Body of pancreas (tissue), 4 donors: ENCODE results near the gene FOXO3. TPM values are rescaled to one million over a fixed set of nuclear protein-coding genes. Genes with fewer than 3 reads are reported as not detected.

Experiments used
- ATAC-seq: fragments of 150-250 bp; one replicate; pipeline ENCODE4 v1.9.1; 2016
- DNase-seq, 4 donors: peaks; one replicate each; pipeline ENCODE4 v3.0.0-alpha.2; 2019
- H3K27ac ChIP-seq, 4 donors: fragments of 200-600 bp; sonication (generic); 1 replicate in 3 of 4; 2 replicates in 1 of 4; pipeline versions ENCODE4 v1.5.1 to v1.6.1; 2016 to 2019; ENCODE audit warnings: mild to moderate bottlenecking in 1 of 4, mixed read lengths in 1 of 4, moderate library complexity in 1 of 4
- H3K27me3 ChIP-seq, 2 donors: fragments of 200-600 bp; sonication (generic); one replicate each; pipeline ENCODE4 v1.6.0; 2016; ENCODE audit warnings: mild to moderate bottlenecking in 1 of 2
- H3K36me3 ChIP-seq, 2 donors: fragments of 200-600 bp; sonication (generic); replicated peaks in 1 of 2; 2 replicates each; pipeline ENCODE4 v1.5.1; 2016; ENCODE audit warnings: low read depth in 2 of 2; ENCODE audit not compliant: insufficient read depth in 1 of 2
- H3K4me1 ChIP-seq: fragments of 200-600 bp; sonication (generic); one replicate; pipeline ENCODE4 v1.6.0; 2016
- H3K4me3 ChIP-seq, 2 donors: fragments of 200-600 bp; sonication (generic); 1 replicate in 1 of 2; 2 replicates in 1 of 2; pipeline ENCODE4 v1.5.1; 2016 to 2019
- H3K9me3 ChIP-seq, 3 donors: fragments of 200-600 bp; sonication (generic); 1 replicate in 2 of 3; 2 replicates in 1 of 3; pipeline ENCODE4 v1.5.1; 2016
- POLR2A ChIP-seq, 3 donors: fragments of 450-650 bp; IDR thresholded peaks; one replicate each; pipeline ENCODE4 v1.6.1; 2016; ENCODE audit warnings: antibody characterized with exemption in 3 of 3, mild to moderate bottlenecking in 2 of 3
- WGBS, 2 donors: methylation state at CpG; one replicate each; pipeline ENCODE4 v1.1.5; 2017; 5-methylcytosine and 5-hydroxymethylcytosine counted together
- intact Hi-C: fragments of 100-400 bp; cut with DNase I; formaldehyde crosslinking; loops from one replicate; pipeline ENCODE4 v1.15.1; 2023
- total RNA-seq, 2 donors: library from RNA; depleted of rRNA; stranded (reverse); fragments of >200 nt; gene quantifications; one replicate each; pipeline ENCODE4 v1.1.0, GENCODE V29; 2016
- TF ChIP-seq, protein P1 (sequence below), 7 experiments: fragments of 450-650 bp in 4 of 7; fragments of 200-600 bp in 3 of 7; sonication (generic) in 3 of 7; IDR thresholded peaks; one replicate each; pipeline ENCODE4 v1.5.1; 2016 to 2019; ENCODE audit warnings: antibody characterized with exemption in 7 of 7

FOXO3 gene
- total RNA-seq, 2 donors from 2014 or later: 62.8 to 69.5 TPM

DNA sequence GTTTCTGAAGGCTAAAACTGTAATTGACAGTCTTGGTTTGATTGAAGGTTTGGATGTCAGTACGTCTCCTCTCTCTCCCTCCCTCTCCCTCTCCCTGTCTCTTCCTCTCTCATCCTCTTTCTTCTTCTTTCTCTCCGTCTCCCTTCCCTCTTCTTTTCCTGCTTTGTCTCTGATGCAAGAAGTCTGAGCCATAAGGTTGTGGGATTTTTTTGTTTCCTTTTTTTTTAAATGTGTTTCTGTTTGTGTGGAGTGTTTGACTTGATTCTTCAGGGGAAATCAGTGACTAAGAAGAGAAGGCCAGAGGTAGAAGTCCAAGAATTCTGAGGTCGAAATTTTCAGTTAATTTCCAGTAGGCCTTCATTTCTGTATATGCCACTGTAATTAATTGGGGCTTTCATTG is 111.9 kb downstream of the FOXO3 start:
- DNase-seq (no peak), ATAC-seq (no peak)
- intact Hi-C loops: loop anchor here (10.0 kb wide), 1 partner anchor 112 kb away; no protein-coding TSS in a partner anchor
- no peaks in the 10 kb centered on the region for H3K27me3 ChIP-seq
- H3K9me3 ChIP-seq: no peaks in the 10 kb centered on the region
- peaks cover 98% of the 10 kb centered on the region for H3K4me1 ChIP-seq
- no peak overlapping the region for H3K4me3 ChIP-seq
- TF ChIP-seq, protein P1, sequence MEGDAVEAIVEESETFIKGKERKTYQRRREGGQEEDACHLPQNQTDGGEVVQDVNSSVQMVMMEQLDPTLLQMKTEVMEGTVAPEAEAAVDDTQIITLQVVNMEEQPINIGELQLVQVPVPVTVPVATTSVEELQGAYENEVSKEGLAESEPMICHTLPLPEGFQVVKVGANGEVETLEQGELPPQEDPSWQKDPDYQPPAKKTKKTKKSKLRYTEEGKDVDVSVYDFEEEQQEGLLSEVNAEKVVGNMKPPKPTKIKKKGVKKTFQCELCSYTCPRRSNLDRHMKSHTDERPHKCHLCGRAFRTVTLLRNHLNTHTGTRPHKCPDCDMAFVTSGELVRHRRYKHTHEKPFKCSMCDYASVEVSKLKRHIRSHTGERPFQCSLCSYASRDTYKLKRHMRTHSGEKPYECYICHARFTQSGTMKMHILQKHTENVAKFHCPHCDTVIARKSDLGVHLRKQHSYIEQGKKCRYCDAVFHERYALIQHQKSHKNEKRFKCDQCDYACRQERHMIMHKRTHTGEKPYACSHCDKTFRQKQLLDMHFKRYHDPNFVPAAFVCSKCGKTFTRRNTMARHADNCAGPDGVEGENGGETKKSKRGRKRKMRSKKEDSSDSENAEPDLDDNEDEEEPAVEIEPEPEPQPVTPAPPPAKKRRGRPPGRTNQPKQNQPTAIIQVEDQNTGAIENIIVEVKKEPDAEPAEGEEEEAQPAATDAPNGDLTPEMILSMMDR (IDR thresholded peaks at IDR 0.05): no peak
- TF ChIP-seq POLR2A (IDR thresholded peaks at IDR 0.05): no peak
- H3K36me3 ChIP-seq: no peaks in the 10 kb centered on the region
- H3K27ac ChIP-seq: peak overlapping the region in 1 of 4 donors; percentile 12
- 66 to 72% methylated on average over 3 of the region's 3 CpGs for WGBS, 2 donors

DNA sequence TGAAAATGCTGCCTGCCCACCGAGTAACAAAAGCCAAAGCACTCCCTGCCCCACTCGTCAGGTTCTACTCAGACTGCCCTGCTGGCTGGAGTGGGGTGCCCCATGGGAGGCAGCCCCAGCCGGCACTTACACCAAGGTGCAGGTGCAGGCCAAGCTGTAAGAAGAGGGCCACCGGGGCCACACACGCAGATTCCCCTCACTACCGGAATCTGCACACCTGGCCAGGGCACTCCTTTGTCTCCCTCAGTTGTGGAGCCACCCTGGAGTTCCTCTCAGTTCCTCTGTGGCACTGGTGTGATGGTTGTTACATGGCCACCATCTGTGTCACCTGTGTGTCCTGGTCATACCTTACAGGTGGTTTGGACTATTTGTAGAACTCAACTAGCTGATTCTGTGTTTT is 112.4 kb downstream of the FOXO3 start:
- H3K4me1 ChIP-seq: peaks cover 98% of the 10 kb centered on the region
- H3K27me3 ChIP-seq: no peaks in the 10 kb centered on the region
- H3K4me3 ChIP-seq: no peak overlapping the region
- intact Hi-C loops: loop anchor here (10.0 kb wide), 1 partner anchor 112 kb away; no protein-coding TSS in a partner anchor
- 78 to 87% methylated on average over 3 to 6 of the region's 6 CpGs for WGBS, 2 donors
- ATAC-seq: no peak
- no peaks in the 10 kb centered on the region for H3K36me3 ChIP-seq
- no peak for DNase-seq
- H3K27ac ChIP-seq: peak overlapping the region in 1 of 4 donors; percentile 12
- no peak for TF ChIP-seq POLR2A (IDR thresholded peaks at IDR 0.05)
- TF ChIP-seq, protein P1 (IDR thresholded peaks at IDR 0.05): no peak
- H3K9me3 ChIP-seq: no peaks in the 10 kb centered on the region

GRCh38 chr6:108673602-108674001 is 112.9 kb downstream of the FOXO3 start:
- 47 to 78% methylated on average over 2 of the region's 2 CpGs for WGBS, 2 donors
- DNase-seq: no peak
- no peaks in the 10 kb centered on the region for H3K36me3 ChIP-seq
- H3K27me3 ChIP-seq: no peaks in the 10 kb centered on the region
- no peaks in the 10 kb centered on the region for H3K9me3 ChIP-seq
- intact Hi-C loops: loop anchor here (10.0 kb wide), 1 partner anchor 111 kb away; no protein-coding TSS in a partner anchor
- ATAC-seq: no peak
- TF ChIP-seq, protein P1 (IDR thresholded peaks at IDR 0.05): no peak
- TF ChIP-seq POLR2A (IDR thresholded peaks at IDR 0.05): no peak
- no peak overlapping the region for H3K27ac ChIP-seq
- no peak overlapping the region for H3K4me3 ChIP-seq
- peaks cover 98% of the 10 kb centered on the region for H3K4me1 ChIP-seq

GRCh38 chr6:108675226-108676200 is 114.8 kb downstream of the FOXO3 start:
- Histone ChIP-seq H3K36me3 (no peaks in the 10 kb centered on the region), H3K27ac (peak overlapping the region in 3 of 4 donors; percentile 17 to 40 (median 36)), H3K4me3 (no peak overlapping the region), H3K27me3 (no peaks in the 10 kb centered on the region), H3K4me1 (peaks cover 81% of the 10 kb centered on the region), H3K9me3 (no peaks in the 10 kb centered on the region)
- intact Hi-C loops: loop anchor here (10.0 kb wide), 1 partner anchor 109 kb away; no protein-coding TSS in a partner anchor
- TF ChIP-seq, protein P1 (IDR thresholded peaks at IDR 0.05): no peak
- no peak for TF ChIP-seq POLR2A (IDR thresholded peaks at IDR 0.05)
- ATAC-seq: no peak
- 76 to 80% methylated on average over 3 of the region's 3 CpGs for WGBS, 2 donors
- DNase-seq: no peak
